GM06990 (cell line): ENCODE results near the gene CNPY3.

Source experiments
- DNase-seq: peaks from one replicate; pipeline ENCODE4 v3.0.0-alpha.2; 2011; ENCODE audit not compliant: insufficient read length; ENCODE audit errors: extremely low read depth
- H3K27me3 ChIP-seq: replicated peaks from 2 replicates; pipeline ENCODE4 v1.6.0; 2011; ENCODE audit warnings: low read length; ENCODE audit not compliant: control insufficient read depth, insufficient read depth
- H3K36me3 ChIP-seq: 2 replicates; pipeline ENCODE4 v1.5.1; 2011; ENCODE audit warnings: low read length; ENCODE audit not compliant: control insufficient read depth, insufficient read depth
- H3K4me3 ChIP-seq: replicated peaks from 2 replicates; pipeline ENCODE4 v1.5.1; 2011; ENCODE audit warnings: low read depth, mild to moderate bottlenecking, control low read depth, low read length
- CTCF ChIP-seq: IDR thresholded peaks from 2 replicates; pipeline ENCODE4 v1.5.1; 2011; ENCODE audit warnings: low read length, control low read depth, mild to moderate bottlenecking, inconsistent platforms; ENCODE audit not compliant: insufficient read depth, poor library complexity, severe bottlenecking

CNPY3 gene

GRCh38 chr6:42914546-42914945 lies 14.7 kb upstream of the CNPY3 start:
- Histone ChIP-seq H3K36me3 (no peaks in the 10 kb centered on the region), H3K27me3 (no peaks in the 10 kb centered on the region), H3K4me3 (no peak overlapping the region)
- TF ChIP-seq CTCF, result no peak
- no peak for DNase-seq

GRCh38 chr6:42915732-42916131 lies 13.5 kb upstream of the CNPY3 start, which contains the start of gene PTCRA:
PTCRA (plus strand) TSS chr6:42916053; CDS start chr6:42916070, 17 bp downstream.
- Histone ChIP-seq H3K27me3 (no peaks in the 10 kb centered on the region), H3K36me3 (no peaks in the 10 kb centered on the region), H3K4me3 (no peak within 1 kb of the TSS)
- no peak for TF ChIP-seq CTCF
- DNase-seq, result peak; percentile 55

DNA sequence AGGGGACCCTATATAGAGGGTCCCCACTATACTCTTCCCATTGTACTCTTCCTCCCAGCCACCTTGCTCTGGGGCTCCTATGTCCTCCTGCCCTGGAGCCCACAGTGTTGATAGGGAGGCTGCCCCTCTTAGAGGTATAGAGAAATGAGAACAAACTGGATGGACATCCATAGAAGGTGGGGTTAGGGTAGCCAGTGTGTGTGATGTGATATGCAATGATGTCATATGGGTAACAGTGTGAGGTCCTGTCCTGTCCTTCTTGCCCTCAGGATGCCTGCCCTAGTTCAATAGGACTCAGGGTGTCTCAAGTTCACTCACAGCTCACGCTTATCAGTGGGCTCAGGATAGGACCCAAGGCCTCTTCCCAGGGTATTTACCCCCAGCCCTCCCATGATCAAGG lies 13.0 kb upstream of the CNPY3 start:
- Histone ChIP-seq H3K4me3 (no peak overlapping the region), H3K27me3 (no peaks in the 10 kb centered on the region), H3K36me3 (no peaks in the 10 kb centered on the region)
- DNase-seq, result no peak
- no peak for TF ChIP-seq CTCF

- H3K4me3 ChIP-seq, result no peak overlapping the region
- no peak for TF ChIP-seq CTCF
- H3K36me3 ChIP-seq, result no peaks in the 10 kb centered on the region
- DNase-seq, result no peak
- H3K27me3 ChIP-seq, result no peaks in the 10 kb centered on the region
These were observed 7.5 kb upstream of the CNPY3 start for GRCh38 chr6:42921801-42922200.

GRCh38 chr6:42923666-42924065 lies 5.6 kb upstream of the CNPY3 start:
- Histone ChIP-seq H3K4me3 (no peak overlapping the region), H3K27me3 (no peaks in the 10 kb centered on the region), H3K36me3 (no peaks in the 10 kb centered on the region)
- no peak for DNase-seq
- TF ChIP-seq CTCF, result no peak

DNA sequence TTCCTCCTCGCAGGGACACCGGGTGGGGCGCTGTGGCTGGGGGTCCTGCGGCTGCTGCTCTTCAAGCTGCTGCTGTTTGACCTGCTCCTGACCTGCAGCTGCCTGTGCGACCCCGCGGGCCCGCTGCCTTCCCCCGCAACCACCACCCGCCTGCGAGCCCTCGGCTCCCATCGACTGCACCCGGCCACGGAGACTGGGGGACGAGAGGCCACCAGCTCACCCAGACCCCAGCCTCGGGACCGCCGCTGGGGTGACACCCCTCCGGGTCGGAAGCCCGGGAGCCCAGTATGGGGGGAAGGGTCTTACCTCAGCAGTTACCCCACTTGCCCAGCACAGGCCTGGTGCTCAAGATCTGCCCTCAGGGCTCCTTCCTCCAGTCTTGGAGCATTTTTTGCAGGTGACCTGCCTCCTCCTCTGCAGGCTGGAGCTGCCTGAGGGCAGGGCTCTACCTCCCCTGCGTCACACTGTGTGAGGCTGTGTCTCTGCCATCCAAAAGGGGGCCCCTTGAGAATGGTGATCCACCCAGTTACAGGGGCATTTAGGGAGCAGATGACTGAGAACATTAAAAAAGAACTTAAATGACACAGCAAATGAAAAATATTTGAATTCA lies 3.9 kb upstream of the CNPY3 start:
- DNase-seq, result no peak

More for the DNA sequence above, 3.9 kb upstream of the CNPY3 start:
- Histone ChIP-seq H3K4me3 (no peak overlapping the region), H3K27me3 (no peaks in the 10 kb centered on the region), H3K36me3 (no peaks in the 10 kb centered on the region)
- TF ChIP-seq CTCF, result no peak
